WTC11 (cell line): ENCODE measurements around the gene NAXE. TPM values are rescaled to one million over a fixed set of nuclear protein-coding genes. Genes with fewer than 3 reads are reported as not detected.

Source experiments
- ATF3 ChIP-seq: sonication (generic); formaldehyde crosslinking; conservative IDR thresholded peaks from 2 replicates; pipeline ENCODE4 v1.8.1; 2022; ENCODE audit warnings: mild to moderate bottlenecking, missing genetic modification reagents
- ATF6 ChIP-seq: sonication (generic); formaldehyde crosslinking; IDR thresholded peaks from 2 replicates; pipeline ENCODE4 v1.8.1; 2023; ENCODE audit warnings: mild to moderate bottlenecking, missing genetic modification reagents
- CBFB ChIP-seq: sonication (generic); formaldehyde crosslinking; IDR thresholded peaks from 2 replicates; pipeline ENCODE4 v1.8.1; 2022; ENCODE audit warnings: mild to moderate bottlenecking, low read depth, missing genetic modification reagents
- CREM ChIP-seq: sonication (generic); formaldehyde crosslinking; IDR thresholded peaks from 2 replicates; pipeline ENCODE4 v1.8.1; 2022; ENCODE audit warnings: mild to moderate bottlenecking, missing genetic modification reagents, moderate library complexity
- CTCF ChIP-seq: fragments of 200-600 bp; IDR thresholded peaks from 2 replicates; pipeline ENCODE4 v1.8.0; 2022; ENCODE audit warnings: antibody characterized with exemption
- ELF4 ChIP-seq: sonication (generic); formaldehyde crosslinking; IDR thresholded peaks from 2 replicates; pipeline ENCODE4 v1.8.1; 2022; ENCODE audit warnings: low read depth, mild to moderate bottlenecking, moderate library complexity, missing genetic modification reagents
- FOXK1 ChIP-seq: sonication (generic); formaldehyde crosslinking; IDR thresholded peaks from 2 replicates; pipeline ENCODE4 v1.8.0; 2022; ENCODE audit warnings: mild to moderate bottlenecking, moderate library complexity, missing genetic modification reagents
- GABPB1 ChIP-seq: sonication (generic); formaldehyde crosslinking; IDR thresholded peaks from 2 replicates; pipeline ENCODE4 v1.8.1; 2023; ENCODE audit warnings: mild to moderate bottlenecking, missing genetic modification reagents
- GTF2I ChIP-seq: fragments of 250-450 bp; sonication (Bioruptor Pico); conservative IDR thresholded peaks from 2 replicates; pipeline ENCODE4 v1.4.0; 2021; ENCODE audit warnings: mild to moderate bottlenecking
- HMGXB4 ChIP-seq: sonication (generic); formaldehyde crosslinking; IDR thresholded peaks from 2 replicates; pipeline ENCODE4 v1.8.1; 2023; ENCODE audit warnings: mild to moderate bottlenecking, moderate library complexity, missing genetic modification reagents
- IRF1 ChIP-seq: sonication (generic); formaldehyde crosslinking; IDR thresholded peaks from 2 replicates; pipeline ENCODE4 v1.8.0; 2023; ENCODE audit warnings: missing genetic modification reagents
- MAX ChIP-seq: sonication (generic); formaldehyde crosslinking; IDR thresholded peaks from 2 replicates; pipeline ENCODE4 v1.8.0; 2022; ENCODE audit warnings: mild to moderate bottlenecking, missing genetic modification reagents
- MLX ChIP-seq: sonication (generic); formaldehyde crosslinking; IDR thresholded peaks from 2 replicates; pipeline ENCODE4 v1.8.1; 2023; ENCODE audit warnings: mild to moderate bottlenecking, missing genetic modification reagents, moderate library complexity
- MXD4 ChIP-seq: fragments of 250-450 bp; sonication (Bioruptor Pico); IDR thresholded peaks from 2 replicates; pipeline ENCODE4 v1.8.0; 2021; ENCODE audit warnings: mild to moderate bottlenecking, moderate library complexity, borderline replicate concordance
- OVOL2 ChIP-seq: fragments of 250-450 bp; sonication (Bioruptor Pico); IDR thresholded peaks from 2 replicates; pipeline ENCODE4 v1.9.0; 2021; ENCODE audit warnings: mild to moderate bottlenecking, borderline replicate concordance
- PRRX2 ChIP-seq: fragments of 250-450 bp; sonication (Bioruptor Pico); IDR thresholded peaks from 2 replicates; pipeline ENCODE4 v1.8.0; 2021; ENCODE audit warnings: mild to moderate bottlenecking
- RORB ChIP-seq: fragments of 250-450 bp; sonication (Bioruptor Pico); IDR thresholded peaks from 2 replicates; pipeline ENCODE4 v1.9.0; 2021; ENCODE audit warnings: mild to moderate bottlenecking
- SMAD3 ChIP-seq: sonication (generic); formaldehyde crosslinking; IDR thresholded peaks from 2 replicates; pipeline ENCODE4 v1.8.0; 2022; ENCODE audit warnings: missing genetic modification reagents, mild to moderate bottlenecking, borderline replicate concordance
- SOX15 ChIP-seq: fragments of 250-450 bp; sonication (Bioruptor Pico); IDR thresholded peaks from 2 replicates; pipeline ENCODE4 v1.9.0; 2021; ENCODE audit warnings: mild to moderate bottlenecking
- SP1 ChIP-seq: sonication (generic); formaldehyde crosslinking; conservative IDR thresholded peaks from 2 replicates; pipeline ENCODE4 v1.8.1; 2022; ENCODE audit warnings: missing genetic modification reagents
- TEAD1 ChIP-seq: sonication (generic); formaldehyde crosslinking; IDR thresholded peaks from 2 replicates; pipeline ENCODE4 v1.8.0; 2022; ENCODE audit warnings: mild to moderate bottlenecking, missing genetic modification reagents
- TEAD4 ChIP-seq: sonication (generic); formaldehyde crosslinking; IDR thresholded peaks from 2 replicates; pipeline ENCODE4 v1.8.0; 2022; ENCODE audit warnings: mild to moderate bottlenecking, missing genetic modification reagents
- ZNF138 ChIP-seq: sonication (generic); formaldehyde crosslinking; conservative IDR thresholded peaks from 2 replicates; pipeline ENCODE4 v1.8.1; 2022; ENCODE audit warnings: mild to moderate bottlenecking, moderate library complexity, missing genetic modification reagents
- ZNF263 ChIP-seq: sonication (generic); formaldehyde crosslinking; IDR thresholded peaks from 2 replicates; pipeline ENCODE4 v1.8.1; 2022; ENCODE audit warnings: low read depth, mild to moderate bottlenecking, moderate library complexity, missing genetic modification reagents
- ZNF416 ChIP-seq: fragments of 250-450 bp; sonication (Bioruptor Pico); IDR thresholded peaks from 2 replicates; pipeline ENCODE4 v1.9.0; 2021; ENCODE audit warnings: mild to moderate bottlenecking, inconsistent platforms
- ZNF425 ChIP-seq: fragments of 250-450 bp; sonication (Bioruptor Pico); conservative IDR thresholded peaks from 2 replicates; pipeline ENCODE4 v1.9.0; 2021; ENCODE audit warnings: mild to moderate bottlenecking
- ZSCAN18 ChIP-seq: fragments of 250-450 bp; sonication (Bioruptor Pico); IDR thresholded peaks from 2 replicates; pipeline ENCODE4 v2.1.2; 2022; ENCODE audit warnings: mild to moderate bottlenecking, moderate library complexity
- total RNA-seq: library from RNA; stranded (reverse); gene quantifications from 3 replicates; pipeline ENCODE4 v1.2.3, GENCODE V29; 2021

The NAXE gene
- total RNA-seq, 1 experiment from 2014 or later = 81.6 TPM

GRCh38 chr1:156623946-156624813 lies 32.6 kb downstream of the NAXE start (continued):
- TF ChIP-seq HMGXB4 (CRISPR knock-in tag) (peak; percentile 73), OVOL2 (CRISPR knock-in tag) (no peak), TEAD4 (CRISPR knock-in tag) (no peak), RORB (CRISPR knock-in tag) (no peak), ZSCAN18 (no peak), FOXK1 (CRISPR knock-in tag) (peak; percentile 81; the same call in 1 of the 2 replicates), MLX (CRISPR knock-in tag) (no peak), SMAD3 (CRISPR knock-in tag) (no peak; the same call in 1 of the 2 replicates), MXD4 (no peak), MAX (peak; percentile 79; the same call in 1 of the 2 replicates), PRRX2 (CRISPR knock-in tag) (no peak), CBFB (CRISPR knock-in tag) (no peak), ZNF416 (CRISPR knock-in tag) (no peak), ELF4 (CRISPR knock-in tag) (peak; percentile 84; the same call in 1 of the 2 replicates), SP1 (no peak), ATF3 (CRISPR knock-in tag) (no peak), CREM (CRISPR knock-in tag) (0 out of 2 replicates have a peak, but pooled peaks have one; percentile 37), SOX15 (CRISPR knock-in tag) (no peak), ZNF138 (CRISPR knock-in tag) (no peak; the same call in 1 of the 2 replicates), ZNF425 (CRISPR knock-in tag) (no peak), GTF2I (CRISPR knock-in tag) (no peak), TEAD1 (CRISPR knock-in tag) (no peak; the same call in 1 of the 2 replicates), CTCF (no peak), ATF6 (CRISPR knock-in tag) (no peak), ZNF263 (no peak), GABPB1 (CRISPR knock-in tag) (no peak), IRF1 (CRISPR knock-in tag) (peak; percentile 50; the same call in 1 of the 2 replicates)
